Keratinocyte (primary cell): Measurements from ENCODE around the gene MED19. TPM values are rescaled to one million over a fixed set of nuclear protein-coding genes. Genes with fewer than 3 reads are reported as not detected.
"Not testable (repeated sequence)": the region's sequence is repeated elsewhere in the genome, so short reads cannot be mapped to it uniquely, and the experiment has no call there.

ENCODE experiments used
- DNase-seq: peaks from one replicate; pipeline ENCODE4 v3.0.0-alpha.2; 2011; ENCODE audit warnings: low read depth, missing footprints, low spot score
- FAIRE-seq: peaks from 2 replicates; lab custom pipeline; 2011; peaks lifted over from hg19 to GRCh38; lab: Jason Lieb, UNC
- H2AFZ ChIP-seq: 2 replicates; pipeline ENCODE4 v1.6.0; 2012; ENCODE audit warnings: low read length, control low read depth, inconsistent platforms; ENCODE audit not compliant: control insufficient read depth
- H3K27ac ChIP-seq: 2 replicates; pipeline ENCODE4 v1.5.1; 2011; ENCODE audit warnings: low read length; ENCODE audit not compliant: control insufficient read depth, insufficient read depth
- H3K27me3 ChIP-seq: 3 replicates; pipeline ENCODE4 v1.6.0; 2011; ENCODE audit warnings: low read length; ENCODE audit not compliant: control insufficient read depth, insufficient read depth; ENCODE audit errors: extremely low read depth
- H3K36me3 ChIP-seq, 2 experiments: 2 replicates in 1 of 2; 3 replicates in 1 of 2; pipeline ENCODE4 v1.5.1; 2011; ENCODE audit warnings: low read length in 2 of 2, mild to moderate bottlenecking in 1 of 2; ENCODE audit not compliant: control insufficient read depth in 2 of 2, insufficient read depth in 2 of 2; ENCODE audit errors: extremely low read depth in 1 of 2
- H3K4me1 ChIP-seq: 3 replicates; pipeline ENCODE4 v1.5.1; 2011; ENCODE audit warnings: low read length; ENCODE audit not compliant: control insufficient read depth, insufficient read depth; ENCODE audit errors: extremely low read depth
- H3K4me2 ChIP-seq: 3 replicates; pipeline ENCODE4 v1.6.0; 2011; ENCODE audit warnings: low read depth, low read length; ENCODE audit not compliant: control insufficient read depth, insufficient read depth; ENCODE audit errors: extremely low read depth
- H3K4me3 ChIP-seq, 3 experiments: fragments of 200-600 bp in 1 of 3; sonication (generic) in 1 of 3; 2 replicates in 2 of 3; 3 replicates in 1 of 3; pipeline ENCODE4 v1.5.1; 2011 to 2016; ENCODE audit warnings: low read length in 3 of 3, mild to moderate bottlenecking in 3 of 3, control low read depth in 2 of 3, inconsistent platforms in 1 of 3, low read depth in 1 of 3, mixed read lengths in 1 of 3, mixed run types in 1 of 3, moderate library complexity in 1 of 3; ENCODE audit not compliant: control insufficient read depth in 2 of 3, insufficient read depth in 2 of 3; ENCODE audit errors: extremely low read depth in 1 of 3
- H3K79me2 ChIP-seq: 2 replicates; pipeline ENCODE4 v1.6.0; 2012; ENCODE audit warnings: low read length; ENCODE audit not compliant: control insufficient read depth, insufficient read depth
- H3K9ac ChIP-seq: 3 replicates; pipeline ENCODE4 v1.6.0; 2011; ENCODE audit warnings: low read length; ENCODE audit not compliant: control insufficient read depth, insufficient read depth; ENCODE audit errors: extremely low read depth
- H3K9me1 ChIP-seq: 3 replicates; pipeline ENCODE4 v1.6.0; 2011; ENCODE audit warnings: low read length; ENCODE audit not compliant: control insufficient read depth, insufficient read depth; ENCODE audit errors: extremely low read depth
- H3K9me3 ChIP-seq: 2 replicates; pipeline ENCODE4 v1.5.1; 2012; ENCODE audit warnings: low read depth, low read length; ENCODE audit not compliant: control insufficient read depth
- H4K20me1 ChIP-seq: 3 replicates; pipeline ENCODE4 v1.6.0; 2011; ENCODE audit warnings: low read length; ENCODE audit not compliant: control insufficient read depth, insufficient read depth; ENCODE audit errors: extremely low read depth
- EZH2 ChIP-seq: IDR thresholded peaks from one replicate; pipeline ENCODE4 v1.6.1; 2012; ENCODE audit warnings: inconsistent platforms, mild to moderate bottlenecking, low read length, moderate library complexity
- dilution Hi-C: fragments of 300-500 bp; cut with MboI; formaldehyde crosslinking; loops from one replicate; pipeline ENCODE4 v1.7.0; 2020; ENCODE audit warnings: low sequenced_read_pairs; ENCODE audit not compliant: extremely low pct_ligation_motif_present
- polyA plus RNA-seq, 5 experiments: library from polyadenylated mRNA; depleted of rRNA in 3 of 5; stranded (reverse) in 3 of 5; stranded (forward) in 1 of 5; unstranded in 1 of 5; fragments of >200 nt; gene quantifications; 1 replicate in 1 of 5; 2 replicates in 3 of 5; 3 replicates in 1 of 5; pipeline versions ENCODE4 v1.2.1 to v1.2.3, GENCODE V29; 2011 to 2012; ENCODE audit warnings: missing spikeins in 2 of 5, low read depth in 1 of 5, low replicate concordance in 1 of 5
- TF ChIP-seq, protein P1 (sequence below), 3 experiments: IDR thresholded peaks in 1 of 3; conservative IDR thresholded peaks in 1 of 3; optimal IDR thresholded peaks in 1 of 3; 2 replicates in 2 of 3; 3 replicates in 1 of 3; pipeline versions ENCODE3 to v1.5.1; 2011; ENCODE audit warnings: low read length in 3 of 3, mild to moderate bottlenecking in 3 of 3, moderate library complexity in 2 of 3, control low read depth in 1 of 3, inconsistent platforms in 1 of 3; ENCODE audit not compliant: insufficient read depth in 2 of 3; ENCODE audit errors: extremely low read depth in 1 of 3

Gene MED19
- polyA plus RNA-seq, 1 donor (not counting 4 experiments of a cell fraction or from before 2014, with no cell fraction given): 19.3 TPM

DNA sequence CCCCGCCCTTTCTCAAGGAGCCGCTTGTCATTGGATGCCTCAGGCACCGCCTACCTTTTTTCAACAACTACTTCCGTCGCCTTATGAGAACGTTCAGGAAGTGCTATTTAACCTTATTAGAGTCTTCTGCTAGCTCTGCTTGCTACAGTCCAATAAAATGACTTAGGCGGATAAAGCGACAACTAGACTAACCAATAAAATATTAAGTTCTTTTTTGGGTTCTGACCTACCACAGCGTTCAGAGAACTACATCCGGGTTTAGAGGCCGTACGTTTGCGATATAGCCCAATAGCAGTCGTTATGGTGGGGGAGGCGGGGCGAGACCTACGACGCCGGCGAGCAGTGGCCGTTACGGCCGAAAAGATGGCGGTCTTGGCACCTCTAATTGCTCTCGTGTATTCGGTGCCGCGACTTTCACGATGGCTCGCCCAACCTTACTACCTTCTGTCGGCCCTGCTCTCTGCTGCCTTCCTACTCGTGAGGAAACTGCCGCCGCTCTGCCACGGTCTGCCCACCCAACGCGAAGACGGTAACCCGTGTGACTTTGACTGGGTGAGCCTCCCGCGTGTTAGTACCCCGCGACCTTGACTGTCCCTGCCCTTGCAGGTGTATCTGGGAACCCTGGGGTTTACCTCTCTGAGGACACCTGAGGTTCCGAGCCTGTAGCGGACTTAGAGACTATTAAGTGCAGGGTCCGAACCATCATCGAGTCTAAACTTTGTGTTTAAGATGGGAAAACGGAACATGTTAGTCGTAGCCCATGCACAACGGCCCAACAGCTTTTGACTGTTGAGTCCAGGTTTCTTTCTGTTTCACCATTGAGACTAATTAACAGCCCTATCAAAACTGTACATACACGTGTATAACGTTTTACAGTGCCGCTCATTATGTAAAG lies 488 bp upstream of the MED19 start, which contains the start of gene TMX2:
Gene TMX2 (plus strand): TSS at position 338 of the 895 bp plus-strand sequence. CDS start 26 bp downstream, at position 364.
- peak within 1 kb of the TSS; percentile 100 for H2AFZ ChIP-seq
- H3K27me3 ChIP-seq: no peaks in the 10 kb centered on the region
- peak within 1 kb of the TSS; percentile 96 for H3K9ac ChIP-seq
- no peaks in the 10 kb centered on the region for H3K9me1 ChIP-seq
- peak within 1 kb of the TSS; percentile 87 for H3K27ac ChIP-seq
- H3K36me3 ChIP-seq: no peaks in the 10 kb centered on the region
- DNase-seq: peak; percentile 85
- H3K4me3 ChIP-seq: peak within 1 kb of the TSS; percentile 66 to 100 (median 97)
- TF ChIP-seq, protein P1, sequence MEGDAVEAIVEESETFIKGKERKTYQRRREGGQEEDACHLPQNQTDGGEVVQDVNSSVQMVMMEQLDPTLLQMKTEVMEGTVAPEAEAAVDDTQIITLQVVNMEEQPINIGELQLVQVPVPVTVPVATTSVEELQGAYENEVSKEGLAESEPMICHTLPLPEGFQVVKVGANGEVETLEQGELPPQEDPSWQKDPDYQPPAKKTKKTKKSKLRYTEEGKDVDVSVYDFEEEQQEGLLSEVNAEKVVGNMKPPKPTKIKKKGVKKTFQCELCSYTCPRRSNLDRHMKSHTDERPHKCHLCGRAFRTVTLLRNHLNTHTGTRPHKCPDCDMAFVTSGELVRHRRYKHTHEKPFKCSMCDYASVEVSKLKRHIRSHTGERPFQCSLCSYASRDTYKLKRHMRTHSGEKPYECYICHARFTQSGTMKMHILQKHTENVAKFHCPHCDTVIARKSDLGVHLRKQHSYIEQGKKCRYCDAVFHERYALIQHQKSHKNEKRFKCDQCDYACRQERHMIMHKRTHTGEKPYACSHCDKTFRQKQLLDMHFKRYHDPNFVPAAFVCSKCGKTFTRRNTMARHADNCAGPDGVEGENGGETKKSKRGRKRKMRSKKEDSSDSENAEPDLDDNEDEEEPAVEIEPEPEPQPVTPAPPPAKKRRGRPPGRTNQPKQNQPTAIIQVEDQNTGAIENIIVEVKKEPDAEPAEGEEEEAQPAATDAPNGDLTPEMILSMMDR (optimal IDR thresholded peaks at IDR 0.05 in 1 of 3, IDR thresholded peaks at IDR 0.05 in 1 of 3, conservative IDR thresholded peaks at IDR 0.05 in 1 of 3; ENCODE audit: extremely low read depth in 1 of 3, insufficient read depth in 2 of 3, low read length in 3 of 3): no peak
- TF ChIP-seq EZH2: no peak
- peaks cover 25% of the 10 kb centered on the region for H3K4me1 ChIP-seq
- H3K9me3 ChIP-seq: no peaks in the 10 kb centered on the region
- peak; percentile 82 for FAIRE-seq
- peaks cover 52% of the 10 kb centered on the region for H3K79me2 ChIP-seq
- no peaks in the 10 kb centered on the region for H4K20me1 ChIP-seq
- peak within 1 kb of the TSS; percentile 93 for H3K4me2 ChIP-seq
- dilution Hi-C loops: no loop called here

- peaks cover 51% of the 10 kb centered on the region for H3K79me2 ChIP-seq
- H3K4me3 ChIP-seq: no peak overlapping the region
- H3K4me1 ChIP-seq: peaks cover 25% of the 10 kb centered on the region
- no peaks in the 10 kb centered on the region for H3K27me3 ChIP-seq
- H4K20me1 ChIP-seq: no peaks in the 10 kb centered on the region
- dilution Hi-C loops: no loop called here
- FAIRE-seq (no peak), DNase-seq (no peak)
- no peaks in the 10 kb centered on the region for H3K9me1 ChIP-seq
- H3K4me2 ChIP-seq: no peak overlapping the region
- H2AFZ ChIP-seq: no peak overlapping the region
- no peak overlapping the region for H3K9ac ChIP-seq
- no peaks in the 10 kb centered on the region for H3K9me3 ChIP-seq
- peaks cover 2% of the 10 kb centered on the region in 2 experiments for H3K36me3 ChIP-seq
- no peak overlapping the region for H3K27ac ChIP-seq
- TF ChIP-seq, protein P1 (optimal IDR thresholded peaks at IDR 0.05 in 1 of 3, IDR thresholded peaks at IDR 0.05 in 1 of 3, conservative IDR thresholded peaks at IDR 0.05 in 1 of 3; ENCODE audit: extremely low read depth in 1 of 3, insufficient read depth in 2 of 3, low read length in 3 of 3): no peak
- TF ChIP-seq EZH2: no peak
Observed at GRCh38 chr11:57709802-57710367, 2.1 kb downstream of the MED19 start.

DNA sequence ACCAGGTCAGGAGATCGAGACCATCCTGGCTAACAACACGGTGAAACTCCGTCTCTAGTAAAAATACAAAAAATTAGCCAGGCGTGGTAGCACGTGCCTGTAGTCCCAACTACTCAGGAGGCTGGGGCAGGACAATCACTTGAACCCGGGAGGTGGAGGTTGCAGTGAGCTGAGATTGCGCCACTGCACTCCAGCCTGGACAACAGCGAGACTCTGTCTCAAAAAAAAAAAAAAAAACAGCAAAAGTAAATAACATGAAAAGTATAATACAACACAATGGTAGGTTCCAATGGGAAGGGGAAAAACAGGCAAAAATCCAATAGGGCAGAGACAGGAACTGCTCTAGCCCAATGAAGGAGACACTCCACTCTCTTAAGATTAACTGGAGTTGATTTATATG lies 6.6 kb downstream of the MED19 start:
- DNase-seq, FAIRE-seq: not testable (repeated sequence)
- peaks cover 10 to 22% of the 10 kb centered on the region in 2 experiments for H3K36me3 ChIP-seq

More for the DNA sequence above, 6.6 kb downstream of the MED19 start:
- H4K20me1 ChIP-seq, dilution Hi-C loops, H3K4me3 ChIP-seq, H2AFZ ChIP-seq, H3K27me3 ChIP-seq, H3K4me1 ChIP-seq, H3K9me1 ChIP-seq, H3K27ac ChIP-seq, H3K4me2 ChIP-seq, H3K9me3 ChIP-seq, H3K9ac ChIP-seq: not testable (repeated sequence)
- H3K79me2 ChIP-seq: peaks cover 16% of the 10 kb centered on the region
